RWPE1 (cell line): ENCODE measurements around the gene VPS26B.

Experiments
- CTCF ChIA-PET: fragments of 350-600 bp; sonication (Branson Sonifier 250); formaldehyde crosslinking; extraction: SDS; loops from one replicate; lab custom pipeline; 2021; lab: Yijun Ruan, JAX
- POLR2A ChIA-PET: fragments of 400-600 bp; formaldehyde crosslinking; extraction: SDS; loops from one replicate; lab custom pipeline; 2020; ENCODE audit warnings: antibody characterized with exemption; ENCODE audit not compliant: low non-redundant PET; lab: Yijun Ruan, JAX
- DNase-seq: peaks from one replicate; pipeline ENCODE4 v3.0.0; 2012; ENCODE audit warnings: low spot score
- H3K27ac ChIP-seq: fragments of 450-650 bp; 2 replicates; pipeline ENCODE4 v1.5.1; 2017
- TF ChIP-seq, protein P1 (sequence below): fragments of 450-650 bp; conservative IDR thresholded peaks from 2 replicates; pipeline ENCODE4 v1.5.1; 2017; ENCODE audit warnings: low read depth, mild to moderate bottlenecking

The VPS26B gene

DNA sequence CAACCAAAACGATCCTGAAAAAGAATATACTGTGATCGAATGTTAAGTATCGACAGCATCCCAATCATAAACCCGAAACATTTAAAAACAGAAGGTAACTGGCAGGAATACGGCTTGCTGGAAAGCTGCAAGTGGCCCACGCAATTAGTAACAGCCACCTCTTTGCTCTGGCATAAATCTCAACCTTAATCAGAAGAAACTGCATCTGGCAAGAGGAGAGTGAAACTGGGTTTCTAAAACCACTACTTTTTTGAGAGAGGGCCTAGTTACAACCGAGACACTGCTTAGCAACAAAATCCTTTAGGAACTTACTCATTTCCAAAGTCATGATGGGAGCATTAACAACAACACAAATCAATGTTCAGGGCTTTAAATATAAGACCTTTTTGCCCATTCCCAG is 8.6 kb upstream of the VPS26B start:
- no peak for DNase-seq
- ChIA-PET POLR2A (no interaction called here), CTCF (no interaction called here)
- TF ChIP-seq, protein P1, sequence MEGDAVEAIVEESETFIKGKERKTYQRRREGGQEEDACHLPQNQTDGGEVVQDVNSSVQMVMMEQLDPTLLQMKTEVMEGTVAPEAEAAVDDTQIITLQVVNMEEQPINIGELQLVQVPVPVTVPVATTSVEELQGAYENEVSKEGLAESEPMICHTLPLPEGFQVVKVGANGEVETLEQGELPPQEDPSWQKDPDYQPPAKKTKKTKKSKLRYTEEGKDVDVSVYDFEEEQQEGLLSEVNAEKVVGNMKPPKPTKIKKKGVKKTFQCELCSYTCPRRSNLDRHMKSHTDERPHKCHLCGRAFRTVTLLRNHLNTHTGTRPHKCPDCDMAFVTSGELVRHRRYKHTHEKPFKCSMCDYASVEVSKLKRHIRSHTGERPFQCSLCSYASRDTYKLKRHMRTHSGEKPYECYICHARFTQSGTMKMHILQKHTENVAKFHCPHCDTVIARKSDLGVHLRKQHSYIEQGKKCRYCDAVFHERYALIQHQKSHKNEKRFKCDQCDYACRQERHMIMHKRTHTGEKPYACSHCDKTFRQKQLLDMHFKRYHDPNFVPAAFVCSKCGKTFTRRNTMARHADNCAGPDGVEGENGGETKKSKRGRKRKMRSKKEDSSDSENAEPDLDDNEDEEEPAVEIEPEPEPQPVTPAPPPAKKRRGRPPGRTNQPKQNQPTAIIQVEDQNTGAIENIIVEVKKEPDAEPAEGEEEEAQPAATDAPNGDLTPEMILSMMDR: no peak
- no peak overlapping the region for H3K27ac ChIP-seq

DNA sequence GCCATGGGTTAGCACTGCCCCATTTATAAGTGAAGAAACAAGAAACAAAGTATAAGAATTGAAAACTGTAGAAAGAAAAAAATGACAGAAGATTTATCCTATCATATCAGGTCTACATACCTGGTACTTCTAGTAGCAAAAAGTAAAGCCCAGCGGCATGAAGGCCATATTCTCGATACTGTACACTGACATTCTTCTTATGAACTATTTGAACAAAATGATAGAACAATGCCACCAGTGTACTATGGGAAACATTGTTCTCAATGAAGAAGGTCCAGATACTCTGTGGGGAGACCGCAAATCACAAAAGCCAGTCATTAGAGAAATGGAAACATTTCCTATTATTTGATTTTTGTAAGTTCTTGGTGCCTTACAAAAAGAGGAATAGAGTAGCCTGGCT is 7.7 kb upstream of the VPS26B start:
- CTCF ChIA-PET: no interaction called here
- H3K27ac ChIP-seq: no peak overlapping the region
- TF ChIP-seq, protein P1: no peak
- POLR2A ChIA-PET: no interaction called here
- DNase-seq: no peak

DNA sequence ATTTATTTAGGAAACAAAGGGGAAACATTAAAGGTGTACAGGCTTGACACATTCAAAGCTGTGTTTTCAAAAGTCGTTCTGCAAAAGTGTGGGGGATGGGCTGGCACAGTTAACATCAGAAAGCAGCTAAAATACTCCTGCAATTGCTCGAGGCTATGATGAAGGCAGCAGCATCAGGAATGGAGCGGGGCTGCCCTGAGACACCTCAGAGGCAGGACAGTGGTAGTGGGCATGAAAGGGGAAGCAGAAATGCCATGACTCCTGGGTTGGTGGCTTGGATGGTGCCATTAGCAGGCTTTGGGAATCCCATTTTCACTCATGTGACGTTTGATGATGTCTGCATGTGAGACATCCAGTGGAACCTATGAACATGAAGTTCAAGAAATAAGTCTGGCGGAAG is 1.4 kb upstream of the VPS26B start:
- peak overlapping the region; percentile 86 for H3K27ac ChIP-seq
- TF ChIP-seq, protein P1: no peak
- CTCF ChIA-PET: no interaction called here
- POLR2A ChIA-PET: no interaction called here
- no peak for DNase-seq

DNA sequence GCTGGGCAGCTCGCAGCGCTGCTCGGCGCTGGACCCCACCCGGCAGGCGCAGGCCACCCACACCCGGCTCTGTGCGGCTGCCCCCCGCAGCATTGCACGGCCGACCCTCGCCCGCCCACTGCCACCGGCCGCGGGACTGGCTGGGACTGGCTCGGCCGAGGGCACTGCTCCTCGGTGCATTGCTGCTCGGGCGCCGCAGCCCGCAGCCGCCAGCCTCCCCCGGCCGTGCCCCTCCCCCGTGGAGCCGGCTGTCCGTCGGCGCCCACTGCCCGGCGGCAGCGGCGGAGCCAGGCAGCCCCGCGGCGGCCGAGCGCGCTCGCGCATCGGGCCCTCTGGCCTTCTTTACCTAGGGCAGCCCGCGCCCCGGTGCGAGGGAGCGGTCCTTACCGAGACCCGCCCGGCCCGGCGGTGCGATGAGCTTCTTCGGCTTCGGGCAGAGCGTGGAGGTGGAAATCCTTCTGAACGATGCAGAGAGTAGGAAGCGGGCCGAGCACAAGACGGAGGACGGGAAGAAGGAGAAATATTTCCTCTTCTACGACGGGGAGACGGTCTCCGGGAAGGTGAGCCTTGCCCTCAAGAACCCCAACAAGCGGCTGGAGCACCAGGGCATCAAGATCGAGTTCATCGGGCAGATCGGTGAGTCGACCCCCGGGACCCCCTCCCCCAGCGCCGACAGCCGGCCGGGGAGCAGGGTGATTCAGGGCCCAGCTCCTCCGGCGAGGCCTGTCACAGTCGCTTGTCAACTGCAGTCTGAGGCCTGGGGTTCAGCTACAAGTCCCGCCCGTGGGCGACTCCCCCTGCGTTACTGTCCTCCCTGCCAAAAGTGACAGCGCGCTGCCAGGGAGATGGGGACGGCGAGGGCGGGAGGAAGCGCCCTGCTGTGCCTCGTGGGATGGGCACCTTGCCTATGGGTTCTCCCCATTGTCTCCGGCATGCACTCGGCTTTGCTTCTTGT is 516 bp downstream of the VPS26B start:
- DNase-seq: peak; percentile 12
- ChIA-PET CTCF (interaction anchor here (0.6 to 1.2 kb wide), 3 partner anchors 10 to 386 kb away, joined by 3 read pairs; no protein-coding TSS in a partner anchor), POLR2A (interaction anchor here (0.9 to 1.1 kb wide), 3 partner anchors 9 to 26 kb away, joined by 3 to 4 read pairs (median 3); no protein-coding TSS in a partner anchor)
- TF ChIP-seq, protein P1: no peak
- peak overlapping the region; percentile 86 for H3K27ac ChIP-seq

DNA sequence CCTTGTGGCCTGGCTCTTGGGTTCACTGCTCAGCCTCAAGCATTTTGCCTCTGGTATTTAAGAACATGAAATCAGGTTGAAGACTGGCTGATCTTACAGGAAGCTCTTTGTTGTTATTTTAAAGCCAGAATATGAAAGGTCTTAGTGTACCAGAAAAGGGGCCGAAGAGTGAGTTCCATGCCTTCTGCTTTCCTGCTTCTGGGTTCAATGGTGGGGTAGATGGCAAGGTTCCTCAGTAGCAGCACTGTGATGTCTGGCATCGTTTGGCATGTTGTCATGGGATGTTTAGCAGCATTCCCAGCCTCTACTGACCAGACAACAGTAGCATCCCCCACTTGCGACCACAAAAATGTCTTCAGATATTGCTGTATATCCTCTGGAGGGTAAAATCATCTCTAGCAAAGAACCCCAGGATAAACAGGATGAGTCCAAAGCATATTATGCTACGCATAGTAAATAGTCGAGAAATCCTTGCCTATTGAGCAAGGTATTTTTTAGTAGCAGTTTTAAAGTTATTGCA is 2.4 kb downstream of the VPS26B start:
- ChIA-PET POLR2A (no interaction called here), CTCF (no interaction called here)
- TF ChIP-seq, protein P1: no peak
- H3K27ac ChIP-seq: no peak overlapping the region
- DNase-seq: no peak

DNA sequence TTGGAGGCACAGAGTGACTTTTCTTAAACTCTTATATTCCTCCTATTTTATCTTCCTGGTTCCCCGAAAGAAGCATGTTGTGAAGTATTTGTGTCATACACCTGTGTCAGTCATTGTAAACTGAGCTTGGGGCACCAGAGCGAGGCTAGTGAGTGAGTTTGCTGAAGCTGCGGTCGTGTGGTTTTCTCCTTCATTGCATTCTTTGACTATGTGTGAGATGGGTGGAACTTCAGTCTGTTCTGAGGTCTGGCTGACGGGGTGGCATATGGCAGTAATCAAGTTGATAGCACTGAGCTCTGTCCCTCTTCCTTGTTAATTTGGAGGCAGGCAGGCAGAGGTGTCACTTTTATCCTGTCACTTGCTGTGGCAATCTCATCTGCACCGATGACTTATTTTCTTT is 4.2 kb downstream of the VPS26B start:
- ChIA-PET POLR2A (no interaction called here), CTCF (no interaction called here)
- TF ChIP-seq, protein P1: no peak
- no peak for DNase-seq
- H3K27ac ChIP-seq: no peak overlapping the region
